Activated CD4-positive, alpha-beta T cell treated with anti-CD3 and anti-CD28 coated beads, Interleukin-2, Interleukin-4, amounts not matched to agents 100 ng/mL and 50 ng/mL, durations not matched to agents 16 hours and 8 hours (primary cell): ENCODE measurements around the gene ACTL8.

Experiments used
- DNase-seq: peaks from one replicate; pipeline ENCODE4 v3.0.0-alpha.2; 2020; ENCODE audit warnings: low spot score

ACTL8 gene

GRCh38 chr1:17846341-17846740, 91.2 kb downstream of the ACTL8 start:
- no peak for DNase-seq

GRCh38 chr1:17847111-17847510, 92.0 kb downstream of the ACTL8 start:
- DNase-seq: no peak

GRCh38 chr1:17849216-17849615, 94.1 kb downstream of the ACTL8 start:
- no peak for DNase-seq

- DNase-seq: no peak
Measured at GRCh38 chr1:17851056-17851455, 95.9 kb downstream of the ACTL8 start.

GRCh38 chr1:17852383-17852782, 97.2 kb downstream of the ACTL8 start:
- DNase-seq: no peak

- DNase-seq: no peak
Measured at GRCh38 chr1:17853241-17853935, 98.3 kb downstream of the ACTL8 start.

- no peak for DNase-seq
Measured at GRCh38 chr1:17856496-17857108, 101.5 kb downstream of the ACTL8 start.

- DNase-seq: no peak
Measured at GRCh38 chr1:17857109-17857499, 102.0 kb downstream of the ACTL8 start.

- no peak for DNase-seq
Measured at GRCh38 chr1:17857996-17858395, 102.9 kb downstream of the ACTL8 start.

- no peak for DNase-seq
Measured at GRCh38 chr1:17860812-17861211, 105.7 kb downstream of the ACTL8 start.

- no peak for DNase-seq
Measured at GRCh38 chr1:17861685-17862084, 106.6 kb downstream of the ACTL8 start.

- DNase-seq: no peak
Measured at GRCh38 chr1:17862121-17862520, 107.0 kb downstream of the ACTL8 start.

GRCh38 chr1:17865912-17866739, 111.0 kb downstream of the ACTL8 start:
- no peak for DNase-seq

GRCh38 chr1:17866740-17867029, 111.6 kb downstream of the ACTL8 start:
- no peak for DNase-seq

- DNase-seq: no peak
Measured at GRCh38 chr1:17867470-17867869, 112.3 kb downstream of the ACTL8 start.

- DNase-seq: no peak
Measured at GRCh38 chr1:17869815-17870214, 114.7 kb downstream of the ACTL8 start.

- DNase-seq: no peak
Measured at GRCh38 chr1:17870679-17871078, 115.5 kb downstream of the ACTL8 start.

- DNase-seq: no peak
Measured at GRCh38 chr1:17873007-17873675, 118.0 kb downstream of the ACTL8 start.

GRCh38 chr1:17874231-17874630, 119.1 kb downstream of the ACTL8 start:
- no peak for DNase-seq

GRCh38 chr1:17874710-17875109, 119.6 kb downstream of the ACTL8 start:
- DNase-seq: no peak

GRCh38 chr1:17875171-17875881, 120.2 kb downstream of the ACTL8 start:
- no peak for DNase-seq

- no peak for DNase-seq
Measured at GRCh38 chr1:17875882-17876280, 120.7 kb downstream of the ACTL8 start.
